HEK293 (cell line): ENCODE measurements around the gene APCDD1L.

Source experiments
- CTCF ChIP-seq: fragments of 450-650 bp; formaldehyde crosslinking; IDR thresholded peaks from 2 replicates; pipeline ENCODE4 v1.5.1; 2016; ENCODE audit warnings: missing biosample characterization, missing genetic modification characterization
- GLIS1 ChIP-seq: fragments of 450-650 bp; formaldehyde crosslinking; IDR thresholded peaks from 2 replicates; pipeline ENCODE4 v1.5.1; 2016; ENCODE audit warnings: missing biosample characterization, missing genetic modification characterization
- GLIS2 ChIP-seq: fragments of 450-650 bp; formaldehyde crosslinking; IDR thresholded peaks from 2 replicates; pipeline ENCODE4 v1.5.1; 2016; ENCODE audit warnings: missing biosample characterization, missing genetic modification characterization
- TCF7L2 ChIP-seq: IDR thresholded peaks from 2 replicates; pipeline ENCODE4 v1.6.1; 2011; ENCODE audit warnings: low read depth, mild to moderate bottlenecking, inconsistent platforms, low read length, moderate library complexity, borderline replicate concordance
- YY1 ChIP-seq: fragments of 450-650 bp; formaldehyde crosslinking; IDR thresholded peaks from 2 replicates; pipeline ENCODE4 v1.5.1; 2018; ENCODE audit warnings: missing biosample characterization, missing genetic modification characterization
- ZBTB49 ChIP-seq: fragments of 450-650 bp; formaldehyde crosslinking; IDR thresholded peaks from 2 replicates; pipeline ENCODE4 v1.5.1; 2016; ENCODE audit warnings: missing biosample characterization, missing genetic modification characterization, low read depth
- ZNF19 ChIP-seq: fragments of 450-650 bp; formaldehyde crosslinking; IDR thresholded peaks from 2 replicates; pipeline ENCODE4; 2016; ENCODE audit warnings: missing biosample characterization, missing genetic modification characterization, low read depth
- ZNF416 ChIP-seq: fragments of 450-650 bp; formaldehyde crosslinking; IDR thresholded peaks from 2 replicates; pipeline ENCODE4 v1.5.1; 2016; ENCODE audit warnings: missing biosample characterization, missing genetic modification characterization
- ZNF785 ChIP-seq: fragments of 450-650 bp; formaldehyde crosslinking; IDR thresholded peaks from 2 replicates; pipeline ENCODE4 v1.5.1; 2016; ENCODE audit warnings: missing biosample characterization, missing genetic modification characterization

GRCh38 chr20:58531063-58531462 is 15.9 kb upstream of the APCDD1L start:
- TF ChIP-seq YY1 (tag by site-specific recombination): no peak
- no peak for TF ChIP-seq ZNF785
- no peak for TF ChIP-seq ZBTB49 (tag by site-specific recombination)
- no peak for TF ChIP-seq TCF7L2
- no peak for TF ChIP-seq GLIS2 (tag by site-specific recombination)
- no peak for TF ChIP-seq CTCF
- no peak for TF ChIP-seq ZNF19 (tag by site-specific recombination)
- no peak for TF ChIP-seq ZNF416 (tag by site-specific recombination)
- TF ChIP-seq GLIS1 (tag by site-specific recombination): no peak
